ENCODE data around the gene CDC25C.
"Not testable (repeated sequence)": the region's sequence is repeated elsewhere in the genome, so short reads cannot be mapped to it uniquely, and the experiment has no call there.

The CDC25C gene

DNA sequence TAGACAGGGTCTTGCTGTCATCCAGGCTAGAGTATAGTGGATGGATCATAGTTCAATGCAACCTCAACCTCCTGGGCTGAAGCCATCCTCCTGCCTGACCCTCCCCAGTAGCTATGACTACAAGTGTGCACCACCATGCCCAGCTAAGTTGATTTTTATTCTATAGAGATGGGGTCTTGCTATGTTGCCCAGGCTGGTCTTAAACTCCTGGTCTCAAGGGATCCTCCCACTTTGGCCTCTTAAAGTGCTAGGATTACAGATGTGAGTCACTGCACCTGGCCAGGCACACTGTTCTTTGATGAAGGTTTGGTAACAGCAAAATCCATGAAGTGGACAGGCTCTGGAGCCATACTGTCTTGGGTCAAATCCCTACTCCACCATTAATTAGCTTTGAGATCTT lies 50.7 kb downstream of the CDC25C start:
- no peak for DNase-seq

DNA sequence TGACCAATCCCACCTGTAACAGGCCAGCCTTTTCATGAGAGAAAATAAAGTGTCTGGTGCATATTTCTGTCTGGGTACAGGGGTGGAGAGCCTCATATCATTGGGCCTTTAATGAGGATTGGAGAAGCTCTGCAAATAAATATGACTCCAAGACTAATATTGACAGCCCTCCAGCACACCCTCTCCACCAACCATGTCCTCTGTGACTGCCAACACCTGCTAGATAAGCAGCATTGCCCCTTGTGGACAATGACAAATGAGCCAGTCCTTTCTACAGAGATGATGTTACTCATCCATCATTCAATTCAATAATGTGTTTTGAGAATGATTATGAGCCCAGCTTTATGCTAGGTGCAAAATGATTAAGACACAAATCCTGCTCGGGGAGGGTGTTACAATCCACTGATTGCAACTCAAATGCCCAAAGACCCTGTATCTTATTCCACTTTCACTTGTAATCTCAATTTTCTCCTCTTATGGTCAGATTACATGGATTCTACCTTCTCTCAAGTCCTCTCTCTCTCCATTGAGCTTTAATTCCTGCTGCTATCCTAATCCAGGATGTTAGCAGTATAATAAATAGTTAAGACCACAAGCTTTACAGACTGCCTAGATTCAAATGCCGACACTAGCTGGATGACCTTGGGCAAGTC lies 55.1 kb downstream of the CDC25C start:
- DNase-seq: no peak

DNA sequence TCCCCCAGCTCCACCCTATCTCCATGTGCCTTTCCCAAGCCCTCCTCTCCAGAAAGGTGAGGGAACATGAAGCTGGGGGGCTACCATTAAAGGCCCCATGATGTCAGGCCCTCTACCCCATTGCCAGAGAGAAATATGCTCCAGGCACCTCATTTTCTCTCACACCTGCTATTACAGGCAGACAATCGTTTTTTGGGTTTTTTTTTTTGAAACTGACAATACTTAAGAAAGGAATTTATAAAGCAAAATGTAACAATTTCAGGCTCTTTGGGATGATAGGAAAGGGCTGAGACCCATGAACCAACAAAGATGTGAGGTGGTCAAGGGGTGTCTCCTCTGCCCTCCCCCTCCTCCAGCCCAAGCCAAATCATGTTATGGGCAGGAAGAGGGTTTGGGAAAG lies 55.7 kb downstream of the CDC25C start:
- no peak for DNase-seq

GRCh38 chr5:138275379-138275782 lies 56.2 kb downstream of the CDC25C start:
- DNase-seq: no peak

DNA sequence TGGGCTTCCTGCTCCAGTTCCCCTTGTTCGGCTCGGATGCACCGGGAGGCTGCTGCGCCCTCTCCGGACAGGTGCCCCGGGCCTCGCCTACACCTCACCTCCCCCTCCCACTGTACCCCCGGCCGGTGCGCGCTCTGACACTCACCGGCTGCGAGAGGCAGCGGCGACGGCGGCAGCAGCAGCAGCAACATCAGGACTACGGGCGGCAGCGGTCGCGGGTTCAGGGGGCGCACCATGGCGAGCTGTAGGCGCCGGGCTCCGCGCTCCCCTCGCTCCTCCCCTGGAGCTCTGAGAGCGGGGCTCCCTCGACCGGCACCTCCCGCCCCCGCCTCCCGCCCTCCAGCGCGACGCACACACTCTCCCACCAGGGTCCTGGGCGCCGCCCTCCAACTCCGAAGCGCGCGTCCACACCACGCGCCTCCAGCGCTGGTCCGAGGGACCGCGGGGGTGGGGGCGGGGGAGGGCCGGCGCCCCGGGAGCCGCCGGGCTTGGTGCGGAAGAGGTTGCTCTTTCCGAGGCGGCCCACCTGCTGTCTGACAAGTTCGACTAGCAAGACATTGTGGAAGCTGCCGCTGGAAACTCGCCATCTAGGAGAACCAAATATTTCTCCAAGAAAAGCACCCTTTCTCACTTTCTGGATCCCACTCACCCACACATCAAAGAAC lies 57.3 kb downstream of the CDC25C start, which contains the start of gene GFRA3:
Gene GFRA3, minus strand, starts transcription at position 433 of the 665 bp plus-strand sequence. Its CDS starts 197 bp downstream, at position 236.
- peak in 3 of 56 donors; percentile 8 to 34 (median 13) for DNase-seq

- no peak for DNase-seq
Observed at GRCh38 chr5:138273834-138274188, 57.8 kb downstream of the CDC25C start.

DNA sequence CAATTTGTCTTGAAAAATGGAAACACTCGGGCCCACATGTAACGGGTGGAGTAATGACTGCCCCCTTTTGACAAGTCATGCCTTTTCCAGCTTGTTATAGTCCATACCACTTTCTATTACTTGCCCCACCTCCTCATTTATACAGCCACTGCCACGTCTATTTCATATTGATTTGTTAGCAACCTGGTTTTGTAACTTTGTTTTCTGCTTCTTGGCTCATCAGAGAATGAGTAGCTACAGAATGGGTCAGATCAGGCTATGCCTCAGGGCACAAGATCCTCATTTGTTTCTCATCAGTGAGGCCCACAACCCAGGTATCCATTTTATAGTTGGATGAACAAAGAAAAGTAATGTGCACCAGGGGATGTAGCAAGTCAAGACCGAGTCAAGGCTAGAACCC lies 58.9 kb downstream of the CDC25C start:
- DNase-seq: no peak

- DNase-seq: no peak
Observed at GRCh38 chr5:138271281-138271680, 60.3 kb downstream of the CDC25C start.

GRCh38 chr5:138264183-138264582 lies 67.4 kb downstream of the CDC25C start:
- DNase-seq: no peak

GRCh38 chr5:138263581-138263980 lies 68.0 kb downstream of the CDC25C start:
- no peak for DNase-seq

GRCh38 chr5:138258704-138259292 lies 72.8 kb downstream of the CDC25C start:
- DNase-seq: no peak

DNA sequence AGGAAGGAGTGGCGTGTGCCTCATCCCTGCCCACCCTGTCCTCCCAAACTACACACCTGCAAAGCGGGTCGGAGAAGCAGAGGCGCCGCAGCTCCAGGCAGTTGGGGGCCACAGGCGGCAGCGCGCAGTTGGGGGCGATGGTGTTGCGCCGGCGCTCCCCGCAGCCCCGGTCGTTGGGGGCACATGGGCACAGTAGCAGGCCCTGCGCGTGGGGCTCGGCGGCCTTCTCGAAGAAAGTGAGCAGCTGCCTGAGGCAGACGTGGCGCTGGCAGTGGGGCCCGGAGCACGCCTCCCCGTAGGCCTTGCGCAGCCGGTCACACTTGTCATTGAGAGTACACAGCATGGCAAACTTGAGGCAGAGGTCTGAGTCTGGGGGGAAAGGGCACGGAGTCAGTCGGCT lies 74.0 kb downstream of the CDC25C start:
- DNase-seq: no peak

DNA sequence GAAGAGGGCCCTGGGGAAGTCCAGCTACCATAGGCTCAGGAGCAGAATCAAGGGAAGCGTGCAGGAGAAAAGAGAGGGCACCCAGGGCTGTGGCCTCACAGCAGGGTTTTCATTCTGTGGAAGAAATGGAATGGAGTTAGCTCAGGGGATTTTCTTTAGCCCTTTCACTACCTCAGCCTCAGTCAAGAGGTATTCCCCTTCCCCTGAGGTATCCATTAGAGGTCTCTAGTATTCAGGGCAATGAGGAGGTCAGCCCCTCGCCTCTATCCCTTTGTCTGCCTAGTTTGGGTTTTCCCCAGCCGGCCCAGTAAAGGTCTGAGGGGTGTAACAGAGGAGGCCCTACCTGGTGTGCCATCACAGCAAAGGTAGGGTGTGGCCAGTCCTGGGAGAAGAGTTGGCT lies 78.7 kb downstream of the CDC25C start:
- no peak for DNase-seq

DNA sequence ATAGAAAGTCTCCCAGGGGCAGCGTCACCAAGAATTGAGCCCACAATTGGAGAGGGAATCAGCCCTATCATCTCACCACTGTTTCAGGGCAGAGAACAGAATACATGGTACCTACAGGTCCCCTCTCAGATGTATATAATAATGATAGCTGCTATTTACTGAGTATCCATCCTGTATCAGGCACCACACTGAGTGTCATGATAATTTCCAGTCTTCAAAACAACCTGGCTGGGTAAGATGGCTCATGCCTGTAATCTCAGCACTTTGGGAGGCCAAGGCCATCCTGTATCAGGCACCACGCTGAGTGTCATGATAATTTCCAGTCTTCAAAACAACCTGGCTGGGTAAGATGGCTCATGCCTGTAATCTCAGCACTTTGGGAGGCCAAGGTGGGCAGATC lies 83.8 kb downstream of the CDC25C start:
- DNase-seq: not testable (repeated sequence)

GRCh38 chr5:138246822-138247221 lies 84.8 kb downstream of the CDC25C start:
- no peak for DNase-seq

DNA sequence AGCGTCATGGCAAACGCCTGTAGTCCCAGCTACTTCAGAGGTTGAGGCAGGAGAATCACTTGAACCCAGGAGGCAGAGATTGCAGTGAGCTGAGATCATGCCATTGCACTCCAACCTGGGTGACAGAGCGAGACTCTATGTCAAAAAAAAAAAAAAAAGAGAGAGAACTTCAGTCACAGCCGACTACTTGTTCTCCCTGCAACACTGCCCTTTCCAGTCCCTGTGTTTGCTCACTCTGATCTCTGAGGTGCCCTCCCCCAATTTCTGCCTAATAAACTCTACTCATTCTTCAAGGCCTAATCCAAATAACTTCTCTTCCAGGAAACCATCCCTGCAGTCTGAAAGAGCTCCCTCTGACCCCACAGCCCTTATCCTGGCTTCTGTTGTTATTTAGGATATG lies 85.3 kb downstream of the CDC25C start:
- DNase-seq: no peak

DNA sequence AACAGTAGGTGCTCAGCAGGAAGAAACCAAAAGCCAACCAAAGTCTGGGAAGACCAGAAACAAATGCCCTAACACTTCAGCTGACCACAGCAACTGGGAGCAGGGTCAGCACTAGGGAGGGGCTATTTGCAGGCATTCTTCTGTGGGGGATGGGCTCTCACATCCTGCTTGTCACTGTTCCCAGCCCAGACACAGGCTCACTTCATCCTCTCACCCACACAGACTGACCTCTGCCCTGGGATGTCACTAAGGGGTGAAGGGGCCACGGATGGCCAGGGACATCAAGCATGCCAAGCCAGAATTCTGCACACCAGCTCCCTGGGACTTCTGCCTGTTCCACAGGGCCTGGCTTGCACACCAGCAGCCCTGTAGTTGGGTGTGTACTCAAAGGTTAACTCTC lies 85.9 kb downstream of the CDC25C start:
- DNase-seq: no peak

DNA sequence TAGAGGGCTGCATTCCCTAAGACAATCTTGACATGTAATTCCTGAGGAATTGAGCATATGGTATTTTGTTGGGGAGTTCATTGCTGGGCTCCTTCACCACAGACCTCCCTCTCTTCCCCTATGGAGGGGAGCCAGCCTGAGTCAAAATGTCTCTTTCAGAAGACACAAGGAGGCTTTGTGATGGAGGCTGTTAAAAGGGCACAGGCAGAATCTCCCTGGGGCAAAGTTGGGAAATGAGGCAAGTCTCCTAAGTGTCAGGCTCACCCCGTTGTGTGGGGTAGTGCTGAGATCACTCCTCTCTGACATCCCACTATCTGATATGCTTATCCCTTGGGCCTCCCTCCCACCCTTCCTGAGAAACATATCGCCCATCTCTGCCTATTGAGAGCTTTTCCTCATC lies 87.8 kb downstream of the CDC25C start:
- DNase-seq: peak in 7 of 56 donors; percentile 3 to 17 (median 11)

- DNase-seq: peak in 6 of 56 donors; percentile 10 to 30 (median 22)
Observed at GRCh38 chr5:138241688-138242571, 89.7 kb downstream of the CDC25C start.

- DNase-seq: no peak
Observed at GRCh38 chr5:138240650-138241385, 90.8 kb downstream of the CDC25C start.

DNA sequence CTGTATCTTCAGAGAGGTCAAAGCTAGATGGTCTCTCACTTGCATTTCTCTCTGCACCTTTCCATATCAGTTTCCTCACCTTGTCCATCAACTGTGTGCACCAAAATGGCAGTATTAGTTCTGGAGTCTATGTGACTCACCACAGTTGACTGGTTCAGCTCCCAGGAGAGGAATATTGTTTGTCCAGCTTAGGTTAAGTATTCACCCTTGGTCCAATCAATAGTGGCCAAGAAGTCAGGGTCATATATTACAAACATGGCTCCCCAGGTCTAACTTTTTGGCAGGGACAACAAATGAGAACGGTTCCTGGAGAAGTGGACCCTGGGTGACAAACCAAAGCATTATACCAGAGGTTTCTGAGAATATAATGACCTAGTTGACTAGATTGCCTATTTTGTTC lies 93.6 kb downstream of the CDC25C start:
- no peak for DNase-seq

Data from nucleus accumbens (tissue), 56 donors.